GM23248 (cell line): ENCODE results near the gene RNU2-63P.

Experiments
- EZH2 ChIP-seq: fragments of 200-600 bp; sonication (generic); IDR thresholded peaks from 2 replicates; pipeline ENCODE4 v1.6.1; 2018; ENCODE audit warnings: antibody characterized with exemption, mild to moderate bottlenecking; ENCODE audit not compliant: insufficient read depth, poor library complexity, severe bottlenecking
- EZH2phosphoT487 ChIP-seq: fragments of 200-600 bp; sonication (generic); IDR thresholded peaks from 2 replicates; pipeline ENCODE4 v1.6.1; 2018; ENCODE audit warnings: antibody characterized with exemption, moderate library complexity, mild to moderate bottlenecking, low read depth; ENCODE audit not compliant: insufficient read depth

GRCh38 chr2:88002359-88002707 lies 14.0 kb downstream of the RNU2-63P start:
- TF ChIP-seq EZH2 (no peak), EZH2phosphoT487 (no peak)
